ENCODE data around the gene CHD1.

Gene CHD1

GRCh38 chr5:98954392-98955028 is 25.7 kb upstream of the CHD1 start:
- Histone ChIP-seq H3K9me2 (replicated peaks; ENCODE audit: control insufficient read depth, low read length) (no peaks in the 10 kb centered on the region), H3K27me3 (ENCODE audit: control insufficient read depth, low read length) (no peaks in the 10 kb centered on the region), H3F3A (ENCODE audit: control insufficient read depth, insufficient read depth) (no peaks in the 10 kb centered on the region), H3K4me3 (ENCODE audit: low read length) (no peak overlapping the region), H3K36me3 (ENCODE audit: control insufficient read depth, low read length) (no peaks in the 10 kb centered on the region), H3K4me2 (ENCODE audit: low read length) (no peak overlapping the region), H3K4me1 (ENCODE audit: control insufficient read depth, low read length) (no peaks in the 10 kb centered on the region), H3K79me2 (ENCODE audit: control insufficient read depth, low read length) (no peaks in the 10 kb centered on the region), H3K9me3 (ENCODE audit: control insufficient read depth, insufficient read depth, low read length) (no peaks in the 10 kb centered on the region), H4K20me1 (ENCODE audit: control insufficient read depth, insufficient read depth, low read depth, low read length) (no peaks in the 10 kb centered on the region), H3K27ac (ENCODE audit: low read depth, low read length) (no peak overlapping the region)
- TF ChIP-seq EZH2phosphoT487 (IDR thresholded peaks at IDR 0.05; ENCODE audit: borderline replicate concordance, low read length) (no peak), CTCF (IDR thresholded peaks at IDR 0.05; ENCODE audit: low read depth, low read length, poor library complexity, severe bottlenecking) (no peak)

GRCh38 chr5:98942847-98943246 is 14.0 kb upstream of the CHD1 start:
- Histone ChIP-seq H3K4me1 (ENCODE audit: control insufficient read depth, low read length) (no peaks in the 10 kb centered on the region), H3K79me2 (ENCODE audit: control insufficient read depth, low read length) (no peaks in the 10 kb centered on the region), H4K20me1 (ENCODE audit: control insufficient read depth, insufficient read depth, low read depth, low read length) (peaks cover 6% of the 10 kb centered on the region; the same call in 1 of the 2 replicates), H3K27ac (ENCODE audit: low read depth, low read length) (no peak overlapping the region), H3K4me3 (ENCODE audit: low read length) (no peak overlapping the region), H3K36me3 (ENCODE audit: control insufficient read depth, low read length) (no peaks in the 10 kb centered on the region), H3K4me2 (ENCODE audit: low read length) (no peak overlapping the region), H3F3A (ENCODE audit: control insufficient read depth, insufficient read depth) (no peaks in the 10 kb centered on the region), H3K9me3 (ENCODE audit: control insufficient read depth, insufficient read depth, low read length) (no peaks in the 10 kb centered on the region), H3K9me2 (replicated peaks; ENCODE audit: control insufficient read depth, low read length) (no peaks in the 10 kb centered on the region), H3K27me3 (ENCODE audit: control insufficient read depth, low read length) (no peaks in the 10 kb centered on the region)
- TF ChIP-seq EZH2phosphoT487 (IDR thresholded peaks at IDR 0.05; ENCODE audit: borderline replicate concordance, low read length) = no peak
- TF ChIP-seq CTCF (IDR thresholded peaks at IDR 0.05; ENCODE audit: low read depth, low read length, poor library complexity, severe bottlenecking) = no peak

GRCh38 chr5:98941131-98941883 is 12.5 kb upstream of the CHD1 start:
- H3K27me3 ChIP-seq (ENCODE audit: control insufficient read depth, low read length) = no peaks in the 10 kb centered on the region
- no peaks in the 10 kb centered on the region for H3F3A ChIP-seq (ENCODE audit: control insufficient read depth, insufficient read depth)
- no peaks in the 10 kb centered on the region for H3K36me3 ChIP-seq (ENCODE audit: control insufficient read depth, low read length)
- H3K4me1 ChIP-seq (ENCODE audit: control insufficient read depth, low read length) = no peaks in the 10 kb centered on the region
- no peak overlapping the region for H3K4me2 ChIP-seq (ENCODE audit: low read length)
- no peak overlapping the region for H3K4me3 ChIP-seq (ENCODE audit: low read length)
- no peaks in the 10 kb centered on the region for H3K9me3 ChIP-seq (ENCODE audit: control insufficient read depth, insufficient read depth, low read length)
- H3K79me2 ChIP-seq (ENCODE audit: control insufficient read depth, low read length) = no peaks in the 10 kb centered on the region
- no peaks in the 10 kb centered on the region for H3K9me2 ChIP-seq (replicated peaks; ENCODE audit: control insufficient read depth, low read length)
- no peak for TF ChIP-seq EZH2phosphoT487 (IDR thresholded peaks at IDR 0.05; ENCODE audit: borderline replicate concordance, low read length)
- no peak for TF ChIP-seq CTCF (IDR thresholded peaks at IDR 0.05; ENCODE audit: low read depth, low read length, poor library complexity, severe bottlenecking)
- H4K20me1 ChIP-seq (ENCODE audit: control insufficient read depth, insufficient read depth, low read depth, low read length) = peaks cover 6% of the 10 kb centered on the region; the same call in 1 of the 2 replicates
- H3K27ac ChIP-seq (ENCODE audit: low read depth, low read length) = no peak overlapping the region
